OCI-LY7 (cell line): Measurements from ENCODE around the gene BOLA2. TPM values are rescaled to one million over a fixed set of nuclear protein-coding genes. Genes with fewer than 3 reads are reported as not detected.
"Not testable (repeated sequence)": the region's sequence is repeated elsewhere in the genome, so short reads cannot be mapped to it uniquely, and the experiment has no call there.

Experiments
- Bru-seq: library from RNA; stranded (reverse); fragments of 400-500 nt; gene quantifications from one replicate; lab custom pipeline; 2021; lab: Mats Ljungman, UMichigan
- BruChase-seq, 2 experiments: library from RNA; stranded (reverse); fragments of 400-500 nt; gene quantifications; one replicate each; lab custom pipeline; 2021; lab: Mats Ljungman, UMichigan
- BruUV-seq: library from RNA; stranded (reverse); fragments of 400-500 nt; replicated peaks from 2 replicates; lab custom pipeline; 2021; lab: Mats Ljungman, UMichigan
- CTCF ChIA-PET: fragments of 300-600 bp; sonication (Branson Sonifier 250); formaldehyde crosslinking; loops from one replicate; lab custom pipeline; 2022; ENCODE audit warnings: antibody characterized with exemption; ENCODE audit not compliant: unreplicated experiment; lab: Charles Lee
- POLR2A ChIA-PET: fragments of 300-600 bp; sonication (Branson Sonifier 250); formaldehyde crosslinking; loops from one replicate; lab custom pipeline; 2022; ENCODE audit warnings: antibody characterized with exemption; lab: Charles Lee
- DNase-seq: peaks from one replicate; pipeline ENCODE4 v3.0.0-alpha.2; 2015; ENCODE audit warnings: low spot score
- H2AFZ ChIP-seq: fragments of 200-600 bp; sonication (generic), shearing (Covaris generic); 2 replicates; pipeline ENCODE4 v1.6.1; 2014; ENCODE audit warnings: mild to moderate bottlenecking, antibody characterized with exemption, low read length, moderate library complexity
- H3K27ac ChIP-seq: fragments of 200-600 bp; sonication (generic); 2 replicates; pipeline ENCODE4 v1.5.1; 2014; ENCODE audit warnings: mixed run types, low read depth, mild to moderate bottlenecking, moderate library complexity, low read length, inconsistent platforms; ENCODE audit not compliant: poor library complexity, severe bottlenecking
- H3K36me3 ChIP-seq: fragments of 200-600 bp; sonication (generic); 2 replicates; pipeline ENCODE4 v1.6.1; 2014; ENCODE audit warnings: mild to moderate bottlenecking, antibody characterized with exemption, low read length, moderate library complexity, mixed read lengths; ENCODE audit not compliant: insufficient read depth
- H3K4me1 ChIP-seq: fragments of 200-600 bp; sonication (generic); 2 replicates; pipeline ENCODE4 v1.5.1; 2014; ENCODE audit warnings: mild to moderate bottlenecking, low read length; ENCODE audit not compliant: insufficient read depth, poor library complexity, severe bottlenecking
- H3K4me2 ChIP-seq: fragments of 200-600 bp; sonication (generic); 2 replicates; pipeline ENCODE4 v1.6.1; 2014; ENCODE audit warnings: mild to moderate bottlenecking, low read length
- H3K4me3 ChIP-seq: fragments of 200-600 bp; sonication (generic); 2 replicates; pipeline ENCODE4 v1.5.1; 2014; ENCODE audit warnings: mild to moderate bottlenecking, low read depth, low read length; ENCODE audit not compliant: poor library complexity, severe bottlenecking
- H3K79me2 ChIP-seq: fragments of 200-600 bp; sonication (generic); 2 replicates; pipeline ENCODE4 v1.6.1; 2016; ENCODE audit warnings: low read depth, mild to moderate bottlenecking, low read length, moderate library complexity, mixed read lengths; ENCODE audit not compliant: insufficient read depth
- H3K9me2 ChIP-seq: fragments of 200-600 bp; sonication (generic); 2 replicates; pipeline ENCODE4 v1.6.1; 2016; ENCODE audit warnings: mild to moderate bottlenecking, low read length, mixed read lengths; ENCODE audit not compliant: insufficient read depth
- H3K9me3 ChIP-seq: fragments of 200-600 bp; sonication (generic); 2 replicates; pipeline ENCODE4 v1.6.1; 2014; ENCODE audit warnings: mild to moderate bottlenecking, mixed run types, low read length, mixed read lengths
- H4K20me1 ChIP-seq: fragments of 200-600 bp; sonication (generic); 2 replicates; pipeline ENCODE4 v1.6.1; 2014; ENCODE audit warnings: mild to moderate bottlenecking, antibody characterized with exemption, low read length, moderate library complexity, mixed read lengths; ENCODE audit not compliant: insufficient read depth
- intact Hi-C: fragments of 100-400 bp; cut with micrococcal nuclease; formaldehyde crosslinking; loops from one replicate; pipeline ENCODE4 v1.10.0; 2022; ENCODE audit not compliant: unreplicated experiment
- long read RNA-seq: library from polyadenylated mRNA; stranded (forward); transcript quantifications from one replicate; pipeline ENCODE4 v2.0.0, GENCODE V29; 2022
- total RNA-seq, 2 experiments: library from RNA; depleted of rRNA in 1 of 2; stranded (reverse); fragments of >200 nt in 1 of 2; shearing (Covaris generic) in 1 of 2; gene quantifications; 2 replicates each; pipeline ENCODE4 v1.2.3, GENCODE V29; 2014 to 2022

Gene BOLA2
- total RNA-seq (2014; rRNA removed; shearing (Covaris generic)) (47.6 and 55.7 TPM in 2 replicates), total RNA-seq (2022) (8.9 and 13.8 TPM in 2 replicates), Bru-seq, nascent RNA (not detected), BruChase-seq, experiment 1, labeled RNA remaining after a 6-hour chase (percentile 9 among the genes with signal in this experiment), BruChase-seq, experiment 2, labeled RNA remaining after a 2-hour chase (percentile 10 among the genes with signal in this experiment)
- long read RNA-seq, transcript BOLA2-201 (3 exons, 1,012 nt), result major isoform, 50 of 60 reads
- long read RNA-seq, partial matches to known transcripts, result 5 of 60 reads
- long read RNA-seq, other reads (novel, unspliced or antisense), result 5 of 60 reads

GRCh38 chr16:29454269-29454668, at the start of gene BOLA2, which contains the start of gene SLX1B:
BOLA2 (minus strand) TSS chr16:29454351; CDS start chr16:29454253, 98 bp downstream.
SLX1B (plus strand) TSS chr16:29454533.
- H3K4me1 ChIP-seq, H3K9me3 ChIP-seq, H3K36me3 ChIP-seq, H3K4me2 ChIP-seq, CTCF ChIA-PET, H2AFZ ChIP-seq, POLR2A ChIA-PET, H3K79me2 ChIP-seq, H4K20me1 ChIP-seq, H3K4me3 ChIP-seq, H3K9me2 ChIP-seq, DNase-seq, H3K27ac ChIP-seq, BruUV-seq, intact Hi-C loops: not testable (repeated sequence)

GRCh38 chr16:29482276-29482675, 28.1 kb upstream of the BOLA2 start:
- H3K4me3 ChIP-seq, H3K79me2 ChIP-seq, DNase-seq, H3K9me3 ChIP-seq, H4K20me1 ChIP-seq, CTCF ChIA-PET, H2AFZ ChIP-seq, H3K36me3 ChIP-seq, intact Hi-C loops, H3K27ac ChIP-seq, BruUV-seq, POLR2A ChIA-PET, H3K9me2 ChIP-seq, H3K4me1 ChIP-seq, H3K4me2 ChIP-seq: not testable (repeated sequence)

DNA sequence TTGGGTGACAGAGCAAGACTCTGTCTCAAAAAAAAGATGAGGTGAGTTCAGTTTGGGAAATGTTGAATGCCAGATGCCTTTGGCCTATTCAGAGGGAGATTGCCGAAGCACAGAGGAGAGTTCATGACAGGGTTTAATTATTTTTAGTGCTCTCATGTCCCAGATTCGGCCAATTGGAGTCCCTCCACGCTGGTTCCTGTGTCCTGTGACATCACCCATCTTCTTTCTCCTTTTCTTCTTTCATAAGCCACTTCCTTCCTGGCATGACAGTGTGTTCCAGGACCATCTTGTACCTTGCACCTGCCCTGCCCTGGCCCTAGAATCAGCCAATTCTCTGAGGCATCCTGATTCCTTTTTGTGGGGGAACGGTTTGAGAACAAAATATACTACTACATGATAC, 17.9 kb upstream of the BOLA2 start:
- H3K9me2 ChIP-seq, H2AFZ ChIP-seq, H3K36me3 ChIP-seq, H3K4me3 ChIP-seq, CTCF ChIA-PET, H3K27ac ChIP-seq, H3K9me3 ChIP-seq, POLR2A ChIA-PET, H3K4me1 ChIP-seq, H3K4me2 ChIP-seq, H3K79me2 ChIP-seq, intact Hi-C loops, DNase-seq, BruUV-seq, H4K20me1 ChIP-seq: not testable (repeated sequence)

DNA sequence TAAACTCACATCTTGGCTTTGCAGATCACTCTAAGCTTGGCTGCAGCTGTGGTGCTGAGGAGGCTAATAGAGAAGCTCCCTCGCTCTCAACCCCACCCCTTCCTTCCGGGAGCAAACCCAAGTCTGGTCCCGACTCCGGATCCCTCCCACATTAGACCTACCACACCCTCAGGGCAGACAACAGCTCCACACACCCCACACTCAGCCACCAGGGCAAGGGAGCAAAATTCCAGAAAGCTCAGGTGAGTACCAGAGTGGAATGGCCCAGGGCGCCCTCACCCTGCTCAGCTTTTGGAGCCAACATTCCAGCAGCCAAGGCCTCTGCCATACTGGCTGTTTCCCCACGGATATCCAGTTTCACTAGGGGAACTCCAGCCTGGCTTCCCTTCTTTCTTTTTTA, 15.5 kb upstream of the BOLA2 start:
- BruUV-seq, H3K27ac ChIP-seq: not testable (repeated sequence)

DNA sequence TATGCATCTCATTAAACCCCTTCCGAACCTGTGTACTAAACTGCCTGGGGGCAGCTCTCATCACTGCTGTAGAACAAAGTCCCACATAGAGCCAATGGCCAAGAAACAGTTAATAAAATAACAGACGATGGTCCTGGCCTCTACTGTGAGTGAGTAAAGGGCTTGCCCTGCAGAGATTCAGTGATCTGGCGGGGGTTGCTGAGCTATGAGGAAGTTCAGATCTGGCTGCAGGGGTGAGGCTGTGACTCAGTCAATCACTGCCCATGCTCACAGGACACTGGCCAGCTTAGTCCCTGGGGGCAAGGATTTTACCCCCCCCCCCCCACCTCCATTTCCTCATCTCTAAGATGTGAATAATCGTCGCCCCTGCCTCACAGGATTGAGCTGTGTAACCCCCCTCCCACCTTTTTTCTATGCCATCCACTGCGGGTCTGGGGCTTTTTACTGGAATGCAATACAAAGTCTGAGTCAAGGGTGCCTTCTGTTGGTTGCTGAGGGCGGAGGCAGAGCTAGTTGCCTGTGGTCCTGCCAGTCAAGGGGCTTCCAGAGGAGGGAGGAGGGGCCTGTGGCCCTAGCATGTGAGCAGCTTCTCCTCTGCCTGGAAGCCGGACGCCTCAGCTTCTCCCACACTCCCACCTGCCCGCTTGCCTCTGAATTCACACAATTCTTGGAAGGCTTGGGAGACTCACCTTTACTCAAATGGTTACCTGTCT, 13.7 kb upstream of the BOLA2 start:
- H3K9me3 ChIP-seq, DNase-seq, H3K27ac ChIP-seq, H3K9me2 ChIP-seq, H2AFZ ChIP-seq, H4K20me1 ChIP-seq, H3K36me3 ChIP-seq, H3K4me3 ChIP-seq, intact Hi-C loops, BruUV-seq, CTCF ChIA-PET, H3K4me1 ChIP-seq, H3K4me2 ChIP-seq, H3K79me2 ChIP-seq, POLR2A ChIA-PET: not testable (repeated sequence)

More for the DNA sequence above, 15.5 kb upstream of the BOLA2 start:
- CTCF ChIA-PET, H3K4me3 ChIP-seq, H3K36me3 ChIP-seq, H3K9me3 ChIP-seq, H4K20me1 ChIP-seq, H3K79me2 ChIP-seq, H3K4me1 ChIP-seq, POLR2A ChIA-PET, intact Hi-C loops, H3K9me2 ChIP-seq, DNase-seq, H2AFZ ChIP-seq: not testable (repeated sequence)
- H3K4me2 ChIP-seq, result 0 out of 2 replicates have a peak overlapping the region, but pooled peaks have one; percentile 34

GRCh38 chr16:29466904-29467303, 12.8 kb upstream of the BOLA2 start:
- H4K20me1 ChIP-seq, intact Hi-C loops, H3K27ac ChIP-seq, H3K4me3 ChIP-seq, BruUV-seq, H3K9me2 ChIP-seq, H2AFZ ChIP-seq, DNase-seq, CTCF ChIA-PET, H3K36me3 ChIP-seq, H3K4me2 ChIP-seq, H3K4me1 ChIP-seq, H3K79me2 ChIP-seq, H3K9me3 ChIP-seq, POLR2A ChIA-PET: not testable (repeated sequence)
